Measurements from ENCODE around the gene ATP2B2. TPM values are rescaled to one million over a fixed set of nuclear protein-coding genes. Genes with fewer than 3 reads are reported as not detected.

ATP2B2 gene
- total and polyA plus RNA-seq, 9 of the 15 experiments (the other 6 are each of a cell fraction or from before 2014, with no cell fraction given) = 0.06 TPM; not detected in 8

DNA sequence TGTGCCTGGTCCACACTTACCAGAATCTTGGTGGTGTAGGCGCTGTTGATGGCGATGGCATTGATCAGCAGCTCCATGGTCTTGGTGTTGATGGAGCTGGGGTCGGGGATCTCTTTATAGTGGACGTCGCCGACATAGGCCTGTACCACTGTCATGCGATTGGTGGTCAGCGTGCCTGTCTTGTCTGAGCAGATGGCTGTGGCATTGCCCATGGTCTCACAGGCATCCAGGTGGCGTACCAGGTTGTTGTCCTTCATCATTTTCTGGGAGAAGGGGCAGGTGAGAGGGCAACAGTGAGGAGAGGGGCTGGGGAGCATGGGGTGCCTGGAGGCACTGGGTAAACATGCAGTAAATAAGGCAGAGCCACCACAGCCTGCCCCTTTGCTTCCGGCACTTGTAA lies 133.6 kb downstream of the ATP2B2 start:
- no peak for FAIRE-seq
- no peak overlapping the region for H3K27ac ChIP-seq (ENCODE audit: extremely low read depth, low read depth, low read length)
- no TSS peak for BruUV-seq (replicated peaks)
- H3K4me2 ChIP-seq (ENCODE audit: insufficient read depth, low read length) = no peak overlapping the region
- 48% methylated on average over 10 of the region's 10 CpGs for WGBS (ENCODE audit: insufficient coverage, low coverage, missing lambda C conversion rate)
- peaks cover 5 to 11% of the 10 kb centered on the region in 2 experiments; a peak in 3 of 5 replicates for H3K4me1 ChIP-seq (replicated peaks in 1 of 2; ENCODE audit: control insufficient read depth in 2 of 2, insufficient read depth in 2 of 2, low read length in 2 of 2)
- in situ Hi-C loops (cut with MboI) = no loop called here
- CTCF ChIA-PET (ENCODE audit: low intra/inter-chr PET ratio) = no interaction called here
- POLR2A ChIA-PET = interaction anchor here (0.9 to 2.2 kb wide), 3 partner anchors 9 to 139 kb away, joined by 3 to 9 read pairs (median 3); no protein-coding TSS in a partner anchor
- H3K9ac ChIP-seq (ENCODE audit: insufficient read depth in 1 of 2, low read depth in 2 of 2, low read length in 2 of 2) = no peak overlapping the region
- no peaks in the 10 kb centered on the region for H3K9me3 ChIP-seq (replicated peaks; ENCODE audit: control insufficient read depth, insufficient read depth, low read depth, low read length)
- ATAC-seq = no peak
- no peaks in the 10 kb centered on the region for H3K9me1 ChIP-seq (ENCODE audit: control insufficient read depth, insufficient read depth, low read length)
- no peaks in the 10 kb centered on the region for H3K79me2 ChIP-seq (ENCODE audit: control insufficient read depth, insufficient read depth, low read length)
- no peak overlapping the region for H3K4me3 ChIP-seq
- no peak for DNase-seq (ENCODE audit: extremely low read depth in 1 of 4, low spot score in 3 of 4)
- peaks cover 11 to 34% of the 10 kb centered on the region in 2 experiments for H3K27me3 ChIP-seq (ENCODE audit: control insufficient read depth in 2 of 2, insufficient read depth in 2 of 2, low read length in 2 of 2)
- no peak overlapping the region for H2AFZ ChIP-seq (ENCODE audit: low read depth, low read length)
- H3K36me3 ChIP-seq (ENCODE audit: control insufficient read depth, insufficient read depth, low read length) = no peaks in the 10 kb centered on the region
- intact Hi-C loops (cut with micrococcal nuclease) = no loop called here
- peaks cover 10% of the 10 kb centered on the region; the same call in 1 of the 2 replicates for H4K20me1 ChIP-seq (replicated peaks; ENCODE audit: control insufficient read depth, insufficient read depth, low read length)
- TF ChIP-seq CHAMP1 (IDR thresholded peaks at IDR 0.05) (no peak), FOSL1 (tag; conservative IDR thresholded peaks at IDR 0.05) (no peak), NBN (IDR thresholded peaks at IDR 0.05; ENCODE audit: low read depth) (no peak), SRSF1 (IDR thresholded peaks at IDR 0.05; ENCODE audit: low read depth, low read length) (no peak), ZNF75A (CRISPR knock-in tag; IDR thresholded peaks at IDR 0.05) (no peak), NFIX (CRISPR knock-in tag; IDR thresholded peaks at IDR 0.05; ENCODE audit: low read depth) (no peak), CEBPG (CRISPR knock-in tag; IDR thresholded peaks at IDR 0.05) (no peak), CEBPG (tag; conservative IDR thresholded peaks at IDR 0.05 in 1 of 2, IDR thresholded peaks at IDR 0.05 in 1 of 2) (no peak), CEBPB (tag; IDR thresholded peaks at IDR 0.05) (no peak), SMAD2 (IDR thresholded peaks at IDR 0.05; ENCODE audit: low read depth, low read length) (no peak), DACH1 (IDR thresholded peaks at IDR 0.05; ENCODE audit: partially characterized antibody) (no peak), NR2C2 (CRISPR knock-in tag; IDR thresholded peaks at IDR 0.05) (no peak), NR2C2 (tag; IDR thresholded peaks at IDR 0.05) (no peak), TOE1 (IDR thresholded peaks at IDR 0.05; ENCODE audit: borderline replicate concordance) (no peak), TOE1 (CRISPR knock-in tag; IDR thresholded peaks at IDR 0.05; ENCODE audit: borderline replicate concordance, low read depth) (no peak), RREB1 (CRISPR knock-in tag; IDR thresholded peaks at IDR 0.05) (no peak), KDM5B (IDR thresholded peaks at IDR 0.05; ENCODE audit: insufficient replicate concordance, low read depth, low read length) (no peak)
